SIG-M5 treated with dmso at 0.1 percent for 504 hours (cell line): Measurements from ENCODE around the gene WDFY3.

Source experiments
- DNase-seq: peaks from one replicate; lab custom pipeline; 2025; ENCODE audit not compliant: unreplicated experiment; lab: John Stamatoyannopoulos, UW

The WDFY3 gene

GRCh38 chr4:84634961-84635360 lies 331.5 kb downstream of the WDFY3 start:
- no peak for DNase-seq

GRCh38 chr4:84632092-84632491 lies 334.4 kb downstream of the WDFY3 start:
- no peak for DNase-seq

- no peak for DNase-seq
Measured at GRCh38 chr4:84631573-84631972, 334.9 kb downstream of the WDFY3 start.

GRCh38 chr4:84626673-84627072 lies 339.8 kb downstream of the WDFY3 start:
- DNase-seq: no peak

GRCh38 chr4:84623661-84624060 lies 342.8 kb downstream of the WDFY3 start:
- no peak for DNase-seq

GRCh38 chr4:84622959-84623358 lies 343.5 kb downstream of the WDFY3 start:
- no peak for DNase-seq
